ENCODE results near the gene BAIAP2L1.

- TF ChIP-seq CTCF (IDR thresholded peaks at IDR 0.05): no peak
- TF ChIP-seq POLR2A (IDR thresholded peaks at IDR 0.05): no peak
These were observed 71.0 kb downstream of the BAIAP2L1 start for GRCh38 chr7:98329791-98330373.
